Measurements from ENCODE around the gene RAB3B.

GRCh38 chr1:51966559-51966958 lies 23.9 kb downstream of the RAB3B start:
- TF ChIP-seq, protein P1, sequence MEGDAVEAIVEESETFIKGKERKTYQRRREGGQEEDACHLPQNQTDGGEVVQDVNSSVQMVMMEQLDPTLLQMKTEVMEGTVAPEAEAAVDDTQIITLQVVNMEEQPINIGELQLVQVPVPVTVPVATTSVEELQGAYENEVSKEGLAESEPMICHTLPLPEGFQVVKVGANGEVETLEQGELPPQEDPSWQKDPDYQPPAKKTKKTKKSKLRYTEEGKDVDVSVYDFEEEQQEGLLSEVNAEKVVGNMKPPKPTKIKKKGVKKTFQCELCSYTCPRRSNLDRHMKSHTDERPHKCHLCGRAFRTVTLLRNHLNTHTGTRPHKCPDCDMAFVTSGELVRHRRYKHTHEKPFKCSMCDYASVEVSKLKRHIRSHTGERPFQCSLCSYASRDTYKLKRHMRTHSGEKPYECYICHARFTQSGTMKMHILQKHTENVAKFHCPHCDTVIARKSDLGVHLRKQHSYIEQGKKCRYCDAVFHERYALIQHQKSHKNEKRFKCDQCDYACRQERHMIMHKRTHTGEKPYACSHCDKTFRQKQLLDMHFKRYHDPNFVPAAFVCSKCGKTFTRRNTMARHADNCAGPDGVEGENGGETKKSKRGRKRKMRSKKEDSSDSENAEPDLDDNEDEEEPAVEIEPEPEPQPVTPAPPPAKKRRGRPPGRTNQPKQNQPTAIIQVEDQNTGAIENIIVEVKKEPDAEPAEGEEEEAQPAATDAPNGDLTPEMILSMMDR (IDR thresholded peaks at IDR 0.05 in 4 of 5, conservative IDR thresholded peaks at IDR 0.05 in 1 of 5) = no peak
- no peak for TF ChIP-seq POLR2A (IDR thresholded peaks at IDR 0.05)
